GM03348 (cell line): ENCODE data around the gene LSM14A.
"Not testable (repeated sequence)": the region's sequence is repeated elsewhere in the genome, so short reads cannot be mapped to it uniquely, and the experiment has no call there.

Source experiments
- DNase-seq: peaks from one replicate; pipeline ENCODE4 v3.0.0; 2012; ENCODE audit warnings: low spot score

LSM14A gene

GRCh38 chr19:34158966-34159365 lies 13.3 kb upstream of the LSM14A start:
- DNase-seq, result not testable (repeated sequence)

GRCh38 chr19:34159541-34159940 lies 12.8 kb upstream of the LSM14A start:
- DNase-seq, result not testable (repeated sequence)

GRCh38 chr19:34161902-34162301 lies 10.4 kb upstream of the LSM14A start:
- not testable (repeated sequence) for DNase-seq

GRCh38 chr19:34165295-34165738 lies 7.0 kb upstream of the LSM14A start:
- no peak for DNase-seq

GRCh38 chr19:34169475-34170199 lies 2.7 kb upstream of the LSM14A start:
- DNase-seq, result not testable (repeated sequence)

- peak; percentile 71 for DNase-seq
Measured at GRCh38 chr19:34171539-34171876, 796 bp upstream of the LSM14A start.

GRCh38 chr19:34172661-34173192 lies 423 bp downstream of the LSM14A start:
- peak; percentile 70 for DNase-seq

- DNase-seq, result peak; percentile 42
Measured at GRCh38 chr19:34173193-34173956, 1.1 kb downstream of the LSM14A start.

- not testable (repeated sequence) for DNase-seq
Measured at GRCh38 chr19:34175173-34175572, 2.9 kb downstream of the LSM14A start.

GRCh38 chr19:34176581-34176980 lies 4.3 kb downstream of the LSM14A start:
- DNase-seq, result no peak

- no peak for DNase-seq
Measured at GRCh38 chr19:34178274-34178610, 5.9 kb downstream of the LSM14A start.

- DNase-seq, result no peak
Measured at GRCh38 chr19:34179066-34179465, 6.8 kb downstream of the LSM14A start.

GRCh38 chr19:34180273-34180672 lies 8.0 kb downstream of the LSM14A start:
- DNase-seq, result no peak

GRCh38 chr19:34180709-34181108 lies 8.4 kb downstream of the LSM14A start:
- no peak for DNase-seq

GRCh38 chr19:34181111-34181864 lies 9.0 kb downstream of the LSM14A start:
- no peak for DNase-seq

- no peak for DNase-seq
Measured at GRCh38 chr19:34182125-34182524, 9.8 kb downstream of the LSM14A start.

- peak; percentile 28 for DNase-seq
Measured at GRCh38 chr19:34184880-34185491, 12.7 kb downstream of the LSM14A start.

GRCh38 chr19:34186205-34186604 lies 13.9 kb downstream of the LSM14A start:
- DNase-seq, result no peak

- no peak for DNase-seq
Measured at GRCh38 chr19:34187011-34187410, 14.7 kb downstream of the LSM14A start.

- no peak for DNase-seq
Measured at GRCh38 chr19:34188408-34188807, 16.1 kb downstream of the LSM14A start.

- no peak for DNase-seq
Measured at GRCh38 chr19:34189199-34189916, 17.1 kb downstream of the LSM14A start.
